ENCODE results near the gene KLHL29. TPM values are rescaled to one million over a fixed set of nuclear protein-coding genes. Genes with fewer than 3 reads are reported as not detected.

KLHL29 gene
- total RNA-seq, 1 donor from 2014 or later: 5.0 TPM

- H3K36me3 ChIP-seq (ENCODE audit: control insufficient read depth, insufficient read depth, low read length): no peaks in the 10 kb centered on the region
- no peak for TF ChIP-seq CTCF (IDR thresholded peaks at IDR 0.05; ENCODE audit: insufficient read depth, low read length, severe bottlenecking)
- no peak for FAIRE-seq
- H3K4me3 ChIP-seq (ENCODE audit: low read depth, low read length): no peak overlapping the region
- peak; percentile 90 for DNase-seq (ENCODE audit: low read depth)
- no peaks in the 10 kb centered on the region for H3K27me3 ChIP-seq (ENCODE audit: control insufficient read depth, insufficient read depth, low read length)
Observed at GRCh38 chr2:23669413-23670244, 284.6 kb downstream of the KLHL29 start.

- no peaks in the 10 kb centered on the region for H3K27me3 ChIP-seq (ENCODE audit: control insufficient read depth, insufficient read depth, low read length)
- no peak overlapping the region for H3K4me3 ChIP-seq (ENCODE audit: low read depth, low read length)
- DNase-seq (ENCODE audit: low read depth): no peak
- H3K36me3 ChIP-seq (ENCODE audit: control insufficient read depth, insufficient read depth, low read length): no peaks in the 10 kb centered on the region
- no peak for TF ChIP-seq CTCF (IDR thresholded peaks at IDR 0.05; ENCODE audit: insufficient read depth, low read length, severe bottlenecking)
- FAIRE-seq: no peak
Observed at GRCh38 chr2:23670245-23670592, 285.2 kb downstream of the KLHL29 start.

- DNase-seq (ENCODE audit: low read depth) (no peak), FAIRE-seq (peak; percentile 97)
- H3K36me3 ChIP-seq (ENCODE audit: control insufficient read depth, insufficient read depth, low read length): no peaks in the 10 kb centered on the region
- H3K4me3 ChIP-seq (ENCODE audit: low read depth, low read length): no peak overlapping the region
- TF ChIP-seq CTCF (IDR thresholded peaks at IDR 0.05; ENCODE audit: insufficient read depth, low read length, severe bottlenecking): no peak
- H3K27me3 ChIP-seq (ENCODE audit: control insufficient read depth, insufficient read depth, low read length): no peaks in the 10 kb centered on the region
Observed at GRCh38 chr2:23673082-23673481, 288.1 kb downstream of the KLHL29 start.

- Histone ChIP-seq H3K27me3 (ENCODE audit: control insufficient read depth, insufficient read depth, low read length) (no peaks in the 10 kb centered on the region), H3K36me3 (ENCODE audit: control insufficient read depth, insufficient read depth, low read length) (no peaks in the 10 kb centered on the region), H3K4me3 (ENCODE audit: low read depth, low read length) (no peak overlapping the region)
- DNase-seq (ENCODE audit: low read depth) (no peak), FAIRE-seq (no peak)
- no peak for TF ChIP-seq CTCF (IDR thresholded peaks at IDR 0.05; ENCODE audit: insufficient read depth, low read length, severe bottlenecking)
Observed at GRCh38 chr2:23673830-23674679, 289.1 kb downstream of the KLHL29 start.

GRCh38 chr2:23675506-23675905 is 290.5 kb downstream of the KLHL29 start:
- Histone ChIP-seq H3K4me3 (ENCODE audit: low read depth, low read length) (no peak overlapping the region), H3K36me3 (ENCODE audit: control insufficient read depth, insufficient read depth, low read length) (no peaks in the 10 kb centered on the region), H3K27me3 (ENCODE audit: control insufficient read depth, insufficient read depth, low read length) (no peaks in the 10 kb centered on the region)
- DNase-seq (ENCODE audit: low read depth): no peak
- no peak for TF ChIP-seq CTCF (IDR thresholded peaks at IDR 0.05; ENCODE audit: insufficient read depth, low read length, severe bottlenecking)
- FAIRE-seq: no peak
